MCF 10A (cell line): Measurements from ENCODE around the gene SP140. TPM values are rescaled to one million over a fixed set of nuclear protein-coding genes. Genes with fewer than 3 reads are reported as not detected.

Experiments
- Bru-seq: library from RNA; stranded (reverse); fragments of 400-500 nt; gene quantifications from one replicate; lab custom pipeline; 2021; lab: Mats Ljungman, UMichigan
- BruChase-seq, 2 experiments: library from RNA; stranded (reverse); fragments of 400-500 nt; gene quantifications; one replicate each; lab custom pipeline; 2021; lab: Mats Ljungman, UMichigan
- BruUV-seq: library from RNA; stranded (reverse); fragments of 400-500 nt; replicated peaks from 2 replicates; lab custom pipeline; 2021; lab: Mats Ljungman, UMichigan
- CTCF ChIA-PET: fragments of 300-600 bp; sonication (Branson Sonifier 250); formaldehyde crosslinking; extraction: SDS; loops from one replicate; lab custom pipeline; 2021; ENCODE audit warnings: antibody characterized with exemption, inconsistent platforms; lab: Yijun Ruan, JAX
- POLR2A ChIA-PET: fragments of 300-600, 350-650 bp; sonication (Branson Sonifier 250); formaldehyde crosslinking; extraction: SDS; loops from one replicate; lab custom pipeline; 2020; ENCODE audit warnings: antibody characterized with exemption, inconsistent platforms; lab: Yijun Ruan, JAX
- DNase-seq: peaks from one replicate; pipeline ENCODE4 v3.0.0-alpha.2; 2018; ENCODE audit not compliant: unreplicated experiment
- H3K27ac Mint-ChIP-seq: one replicate; pipeline ENCODE4 v1.8.0; 2022; ENCODE audit warnings: mild to moderate bottlenecking, low read depth, mixed read lengths; ENCODE audit not compliant: unreplicated experiment
- H3K27me3 Mint-ChIP-seq: one replicate; pipeline ENCODE4 v1.8.0; 2022; ENCODE audit warnings: mixed read lengths; ENCODE audit not compliant: insufficient read depth, unreplicated experiment
- H3K36me3 Mint-ChIP-seq: one replicate; pipeline ENCODE4 v1.8.0; 2022; ENCODE audit warnings: mild to moderate bottlenecking, moderate library complexity, mixed read lengths; ENCODE audit not compliant: insufficient read depth, unreplicated experiment
- H3K4me1 Mint-ChIP-seq: one replicate; pipeline ENCODE4 v1.8.0; 2022; ENCODE audit warnings: mixed read lengths; ENCODE audit not compliant: insufficient read depth, unreplicated experiment
- H3K4me3 Mint-ChIP-seq: one replicate; pipeline ENCODE4 v1.8.0; 2022; ENCODE audit warnings: mild to moderate bottlenecking, moderate library complexity, mixed read lengths; ENCODE audit not compliant: unreplicated experiment
- H3K9me3 Mint-ChIP-seq: one replicate; pipeline ENCODE4 v1.8.0; 2022; ENCODE audit warnings: mixed read lengths; ENCODE audit not compliant: unreplicated experiment
- CTCF ChIP-seq: fragments of 200-600 bp; IDR thresholded peaks from one replicate; pipeline ENCODE4 v1.8.0; 2022; ENCODE audit warnings: antibody characterized with exemption, mild to moderate bottlenecking; ENCODE audit not compliant: unreplicated experiment
- intact Hi-C: fragments of 100-400 bp; cut with micrococcal nuclease; formaldehyde crosslinking; loops from 2 replicates; pipeline ENCODE4 v1.14.1; 2022
- long read RNA-seq: library from polyadenylated mRNA; stranded (forward); transcript quantifications from one replicate; pipeline ENCODE4 v2.0.0, GENCODE V29; 2022
- total RNA-seq: library from RNA; stranded (reverse); gene quantifications from 2 replicates; pipeline ENCODE4 v1.2.3, GENCODE V29; 2022

SP140 gene
- total RNA-seq (0.61 TPM in 1 of 2 replicates, not detected in the other), Bru-seq, nascent RNA (percentile 16 among the genes with signal in this experiment), BruChase-seq, experiment 1, labeled RNA remaining after a 6-hour chase (percentile 17 among the genes with signal in this experiment), BruChase-seq, experiment 2, labeled RNA remaining after a 2-hour chase (percentile 15 among the genes with signal in this experiment)
- long read RNA-seq = 0 reads

- CTCF ChIA-PET = interaction anchor here (0.6 kb wide), 2 partner anchors 10 to 65 kb away, joined by 3 to 4 read pairs; no protein-coding TSS in a partner anchor
- Mint-ChIP-seq H3K9me3 (peaks cover under 1% of the 10 kb centered on the region), H3K27me3 (no peaks in the 10 kb centered on the region), H3K36me3 (peaks cover under 1% of the 10 kb centered on the region), H3K4me3 (no peak within 1 kb of the TSS), H3K27ac (no peak within 1 kb of the TSS), H3K4me1 (peaks cover 5% of the 10 kb centered on the region)
- no TSS peak for BruUV-seq
- DNase-seq = no peak
- POLR2A ChIA-PET = no interaction called here
- intact Hi-C loops = no loop called here
- no peak for TF ChIP-seq CTCF
These were observed at the start of gene SP140 for GRCh38 chr2:230225486-230225885. Gene SP140 (plus strand): TSS chr2:230225736. CDS start chr2:230225845, 109 bp downstream.

GRCh38 chr2:230176996-230177395 is 48.5 kb upstream of the SP140 start:
- H3K27ac Mint-ChIP-seq = no peak overlapping the region
- no peak for DNase-seq
- TF ChIP-seq CTCF = no peak
- CTCF ChIA-PET = interaction anchor here (0.7 kb wide), 1 partner anchor 17 kb away, joined by 4 read pairs; no protein-coding TSS in a partner anchor
- POLR2A ChIA-PET = no interaction called here
- no peak overlapping the region for H3K4me3 Mint-ChIP-seq
- intact Hi-C loops = no loop called here
- H3K36me3 Mint-ChIP-seq = peaks cover 11% of the 10 kb centered on the region
- H3K9me3 Mint-ChIP-seq = no peaks in the 10 kb centered on the region
- H3K4me1 Mint-ChIP-seq = no peaks in the 10 kb centered on the region
- no peaks in the 10 kb centered on the region for H3K27me3 Mint-ChIP-seq
- BruUV-seq = no TSS peak

GRCh38 chr2:230178546-230179485 is 46.7 kb upstream of the SP140 start:
- Mint-ChIP-seq H3K9me3 (no peaks in the 10 kb centered on the region), H3K36me3 (peaks cover 11% of the 10 kb centered on the region), H3K27me3 (no peaks in the 10 kb centered on the region), H3K4me1 (no peaks in the 10 kb centered on the region), H3K4me3 (no peak overlapping the region), H3K27ac (no peak overlapping the region)
- DNase-seq = no peak
- intact Hi-C loops = no loop called here
- TF ChIP-seq CTCF = no peak
- ChIA-PET CTCF (interaction anchor here (0.6 to 0.7 kb wide), 2 partner anchors 69 to 229 kb away, joined by 3 to 5 read pairs; no protein-coding TSS in a partner anchor), POLR2A (no interaction called here)
- BruUV-seq = no TSS peak

- Mint-ChIP-seq H3K4me3 (no peak overlapping the region), H3K27me3 (no peaks in the 10 kb centered on the region), H3K27ac (no peak overlapping the region), H3K4me1 (no peaks in the 10 kb centered on the region), H3K9me3 (no peaks in the 10 kb centered on the region), H3K36me3 (peaks cover 6% of the 10 kb centered on the region)
- no peak for TF ChIP-seq CTCF
- no peak for DNase-seq
- intact Hi-C loops = no loop called here
- POLR2A ChIA-PET = no interaction called here
- CTCF ChIA-PET = interaction anchor here (0.6 kb wide), 1 partner anchor 68 kb away, joined by 5 read pairs; no protein-coding TSS in a partner anchor
- BruUV-seq = no TSS peak
These were observed 45.6 kb upstream of the SP140 start for GRCh38 chr2:230179907-230180306.
